H9 (cell line): ENCODE measurements around the gene COL4A2. TPM values are rescaled to one million over a fixed set of nuclear protein-coding genes. Genes with fewer than 3 reads are reported as not detected.

Experiments used
- DNase-seq: peaks from one replicate; pipeline ENCODE4 v3.0.0-alpha.2; 2017
- H2AFZ ChIP-seq: one replicate; pipeline ENCODE4 v1.6.1; 2013; ENCODE audit warnings: mild to moderate bottlenecking, low read length, control low read depth, moderate library complexity
- H2AK5ac ChIP-seq: 2 replicates; pipeline ENCODE4 v1.6.1; 2013; ENCODE audit warnings: low read length, control low read depth, mixed read lengths; ENCODE audit not compliant: insufficient read length
- H2BK120ac ChIP-seq: one replicate; pipeline ENCODE4 v1.6.1; 2013; ENCODE audit warnings: low read depth, mild to moderate bottlenecking, low read length, control low read depth, inconsistent platforms; ENCODE audit not compliant: poor library complexity, severe bottlenecking
- H2BK12ac ChIP-seq: 2 replicates; pipeline ENCODE4 v1.6.1; 2013; ENCODE audit warnings: low read length, control low read depth, mixed read lengths, low read depth; ENCODE audit not compliant: insufficient read length
- H2BK15ac ChIP-seq: 2 replicates; pipeline ENCODE4 v1.6.1; 2013; ENCODE audit warnings: low read depth, low read length, control low read depth
- H2BK20ac ChIP-seq: one replicate; pipeline ENCODE4 v1.6.1; 2013; ENCODE audit warnings: low read depth, mild to moderate bottlenecking, low read length, control low read depth, inconsistent platforms; ENCODE audit not compliant: poor library complexity, severe bottlenecking
- H2BK5ac ChIP-seq: 2 replicates; pipeline ENCODE4 v1.6.1; 2013; ENCODE audit warnings: low read length, control low read depth, mixed read lengths; ENCODE audit not compliant: insufficient read length
- H3K14ac ChIP-seq: 2 replicates; pipeline ENCODE4 v1.6.1; 2013; ENCODE audit warnings: low read length, control low read depth; ENCODE audit not compliant: insufficient read depth
- H3K18ac ChIP-seq: 2 replicates; pipeline ENCODE4 v1.6.1; 2013; ENCODE audit warnings: low read depth, mild to moderate bottlenecking, mixed read lengths, low read length, control low read depth; ENCODE audit not compliant: insufficient read length
- H3K23ac ChIP-seq: 2 replicates; pipeline ENCODE4 v1.6.1; 2013; ENCODE audit warnings: low read length, control low read depth, mixed read lengths, low read depth; ENCODE audit not compliant: insufficient read length
- H3K23me2 ChIP-seq: 2 replicates; pipeline ENCODE4 v1.6.1; 2013; ENCODE audit warnings: low read depth, mild to moderate bottlenecking, mixed read lengths, low read length, control low read depth; ENCODE audit not compliant: insufficient read length, poor library complexity, severe bottlenecking
- H3K27ac ChIP-seq: 2 replicates; pipeline ENCODE4 v1.5.1; 2013; ENCODE audit warnings: low read length, control low read depth, mixed read lengths, low read depth; ENCODE audit not compliant: insufficient read length
- H3K27me3 ChIP-seq: 2 replicates; pipeline ENCODE4 v1.6.1; 2013; ENCODE audit warnings: low read length, control low read depth, inconsistent platforms; ENCODE audit not compliant: insufficient read depth
- H3K4ac ChIP-seq: 2 replicates; pipeline ENCODE4 v1.6.1; 2013; ENCODE audit warnings: low read depth, mild to moderate bottlenecking, control low read depth, inconsistent platforms, low read length, moderate library complexity
- H3K4me1 ChIP-seq: 2 replicates; pipeline ENCODE4 v1.6.1; 2013; ENCODE audit warnings: low read length, control low read depth, inconsistent platforms; ENCODE audit not compliant: insufficient read depth
- H3K4me2 ChIP-seq: 2 replicates; pipeline ENCODE4 v1.6.1; 2013; ENCODE audit warnings: low read length, control low read depth, mixed read lengths; ENCODE audit not compliant: insufficient read length, insufficient read depth
- H3K56ac ChIP-seq: 2 replicates; pipeline ENCODE4 v1.6.1; 2013; ENCODE audit warnings: low read depth, mild to moderate bottlenecking, mixed read lengths, low read length, control low read depth; ENCODE audit not compliant: insufficient read length
- H3K79me1 ChIP-seq: 2 replicates; pipeline ENCODE4 v1.6.1; 2013; ENCODE audit warnings: low read depth, mild to moderate bottlenecking, moderate library complexity, low read length, control low read depth, inconsistent platforms; ENCODE audit not compliant: insufficient read depth, poor library complexity, severe bottlenecking
- H3K79me2 ChIP-seq: 2 replicates; pipeline ENCODE4 v1.6.1; 2013; ENCODE audit warnings: low read length, control low read depth, inconsistent platforms; ENCODE audit not compliant: insufficient read depth
- H3K9ac ChIP-seq: 2 replicates; pipeline ENCODE4 v1.6.1; 2013; ENCODE audit warnings: low read length, control low read depth, mixed read lengths; ENCODE audit not compliant: insufficient read length; ENCODE audit errors: extremely low read depth
- H3K9me3 ChIP-seq: one replicate; pipeline ENCODE4 v1.6.1; 2013; ENCODE audit warnings: low read depth, low read length, inconsistent platforms; ENCODE audit not compliant: control insufficient read depth
- H3T11ph ChIP-seq: one replicate; pipeline ENCODE4 v1.6.1; 2013; ENCODE audit warnings: mild to moderate bottlenecking, low read length, control low read depth, inconsistent platforms
- H4K20me1 ChIP-seq: one replicate; pipeline ENCODE4 v1.6.1; 2013; ENCODE audit not compliant: control insufficient read depth, insufficient read length, insufficient read depth
- H4K5ac ChIP-seq: 2 replicates; pipeline ENCODE4 v1.6.1; 2013; ENCODE audit warnings: low read depth, mild to moderate bottlenecking, mixed read lengths, low read length, control low read depth; ENCODE audit not compliant: insufficient read length
- H4K8ac ChIP-seq: replicated peaks from 2 replicates; pipeline ENCODE4 v1.6.1; 2013; ENCODE audit warnings: low read length, control low read depth, mixed read lengths, low read depth; ENCODE audit not compliant: insufficient read length
- H4K91ac ChIP-seq: 2 replicates; pipeline ENCODE4 v1.6.1; 2013; ENCODE audit warnings: low read depth, mild to moderate bottlenecking, moderate library complexity, mixed read lengths, low read length, control low read depth; ENCODE audit not compliant: insufficient read length
- H3K27ac Mint-ChIP-seq, 3 experiments: 2 replicates in 2 of 3; 3 replicates in 1 of 3; pipeline ENCODE4 v1.8.0; 2020 to 2021; ENCODE audit warnings: mixed read lengths in 3 of 3, mild to moderate bottlenecking in 1 of 3, moderate library complexity in 1 of 3
- H3K27me3 Mint-ChIP-seq: 2 replicates; pipeline ENCODE4 v1.8.0; 2021; ENCODE audit warnings: low read depth, mild to moderate bottlenecking, moderate library complexity, mixed read lengths
- H3K36me3 Mint-ChIP-seq, 3 experiments: 2 replicates in 2 of 3; 3 replicates in 1 of 3; pipeline ENCODE4 v1.8.0; 2020 to 2021; ENCODE audit warnings: low read depth in 3 of 3, mixed read lengths in 3 of 3; ENCODE audit not compliant: insufficient read depth in 1 of 3
- H3K4me1 Mint-ChIP-seq, 2 experiments: 2 replicates each; pipeline ENCODE4 v1.8.0; 2020; ENCODE audit warnings: mixed read lengths in 2 of 2
- H3K4me3 Mint-ChIP-seq, 2 experiments: 2 replicates in 1 of 2; 3 replicates in 1 of 2; pipeline ENCODE4 v1.8.0; 2020 to 2021; ENCODE audit warnings: mild to moderate bottlenecking in 2 of 2, mixed read lengths in 2 of 2, moderate library complexity in 1 of 2
- H3K9me3 Mint-ChIP-seq, 2 experiments: 2 replicates in 1 of 2; 3 replicates in 1 of 2; pipeline ENCODE4 v1.8.0; 2020; ENCODE audit warnings: mild to moderate bottlenecking in 2 of 2, mixed read lengths in 2 of 2, moderate library complexity in 1 of 2
- CTCF ChIP-seq: fragments of 200-600 bp; sonication (generic); conservative IDR thresholded peaks from 3 replicates; pipeline ENCODE4 v1.8.0; 2021; ENCODE audit warnings: antibody characterized with exemption, mild to moderate bottlenecking
- WGBS: extraction: QIAGEN DNeasy Blood & Tissue Kit; methylation state at CpG from one replicate; pipeline ENCODE4 v1.1.7; 2013; ENCODE audit warnings: missing lambda C conversion rate, low lambda C conversion rate, mixed read lengths; ENCODE audit not compliant: insufficient read length; ENCODE audit errors: extremely low coverage; 5-methylcytosine and 5-hydroxymethylcytosine counted together
- total RNA-seq: library from RNA; stranded (reverse); gene quantifications from 2 replicates; pipeline ENCODE4 v1.2.1, GENCODE V29; 2021

Gene COL4A2
- total RNA-seq, 1 experiment from 2014 or later = 76.5 TPM

- Histone ChIP-seq H2BK5ac (no peak overlapping the region), H2AFZ (no peak overlapping the region), H2AK5ac (no peak overlapping the region), H2BK15ac (no peak overlapping the region), H3K4me2 (no peak overlapping the region), H2BK20ac (no peak overlapping the region), H3K14ac (no peak overlapping the region), H4K8ac (no peak overlapping the region), H4K5ac (no peak overlapping the region), H3T11ph (no peak overlapping the region), H3K9me3 (no peaks in the 10 kb centered on the region), H3K18ac (no peak overlapping the region), H3K27me3 (no peaks in the 10 kb centered on the region), H3K56ac (no peak overlapping the region), H3K79me2 (no peaks in the 10 kb centered on the region), H4K20me1 (no peaks in the 10 kb centered on the region), H3K27ac (no peak overlapping the region), H2BK120ac (no peak overlapping the region), H3K9ac (no peak overlapping the region), H3K79me1 (no peaks in the 10 kb centered on the region), H2BK12ac (no peak overlapping the region), H3K4ac (no peak overlapping the region), H3K4me1 (no peaks in the 10 kb centered on the region), H3K23ac (no peak overlapping the region), H4K91ac (no peak overlapping the region), H3K23me2 (no peaks in the 10 kb centered on the region)
- DNase-seq = no peak
- WGBS = no CpG with 5 or more reads among the region's 7 CpGs
- Mint-ChIP-seq H3K27me3 (no peaks in the 10 kb centered on the region), H3K36me3 (peaks cover 26 to 57% (median 57%) of the 10 kb centered on the region in 3 experiments), H3K4me3 (no peak overlapping the region), H3K9me3 (no peaks in the 10 kb centered on the region), H3K27ac (peak overlapping the region in 1 of 3 experiments; percentile 33; a peak in 2 of 7 replicates), H3K4me1 (peaks cover 4 to 8% of the 10 kb centered on the region in 2 experiments)
- TF ChIP-seq CTCF = no peak
Observed at GRCh38 chr13:110471833-110472162, 164.7 kb downstream of the COL4A2 start.
